Stimulated activated CD4-positive, alpha-beta T cell treated with anti-CD3 and anti-CD28 coated beads, Interleukin-15, amount 100 ng/mL, for 24 hours (primary cell): Measurements from ENCODE around the gene NOS1AP.

ENCODE experiments used
- DNase-seq: peaks from one replicate; pipeline ENCODE4 v3.0.0-alpha.2; 2020

NOS1AP gene

DNA sequence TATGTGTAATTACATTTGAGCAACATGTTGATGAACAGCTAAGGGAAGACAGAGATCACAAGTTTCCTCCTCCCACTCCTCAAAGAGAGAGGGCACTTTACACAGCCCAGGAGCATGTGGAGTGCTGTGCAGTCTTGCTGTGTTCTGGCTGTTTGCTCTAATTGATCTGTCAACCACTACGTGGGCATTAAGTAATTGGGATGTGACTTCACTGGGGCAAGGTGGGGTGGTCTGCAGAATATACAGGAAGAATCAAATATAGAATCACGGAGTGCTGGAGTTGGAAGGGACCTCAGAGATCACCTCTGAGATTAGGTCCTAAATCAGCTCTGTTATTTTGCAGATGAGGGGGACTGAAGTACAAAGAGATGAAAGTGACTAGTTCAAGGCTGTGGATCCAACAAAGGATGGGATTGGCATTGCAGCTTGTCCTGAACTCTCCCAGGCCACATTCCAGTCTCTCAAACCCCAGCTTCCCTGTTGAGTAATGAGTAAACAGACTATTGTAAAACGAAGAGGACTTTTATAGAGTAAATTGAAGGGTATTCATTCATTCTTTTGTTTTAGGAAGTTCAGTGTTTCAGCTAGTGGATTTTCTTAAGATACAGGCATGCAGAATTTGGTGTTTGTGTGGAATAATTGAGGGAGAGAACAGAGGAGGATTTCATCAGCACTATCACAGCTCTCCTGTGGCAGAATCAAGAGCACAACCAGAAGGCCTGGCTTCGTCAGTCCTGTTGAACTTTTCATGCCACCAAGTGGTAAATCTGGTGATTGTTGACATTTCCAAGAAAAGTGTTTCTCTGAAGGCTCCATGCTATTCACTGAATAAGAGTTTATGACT, 22.4 kb downstream of the NOS1AP start:
- no peak for DNase-seq

DNA sequence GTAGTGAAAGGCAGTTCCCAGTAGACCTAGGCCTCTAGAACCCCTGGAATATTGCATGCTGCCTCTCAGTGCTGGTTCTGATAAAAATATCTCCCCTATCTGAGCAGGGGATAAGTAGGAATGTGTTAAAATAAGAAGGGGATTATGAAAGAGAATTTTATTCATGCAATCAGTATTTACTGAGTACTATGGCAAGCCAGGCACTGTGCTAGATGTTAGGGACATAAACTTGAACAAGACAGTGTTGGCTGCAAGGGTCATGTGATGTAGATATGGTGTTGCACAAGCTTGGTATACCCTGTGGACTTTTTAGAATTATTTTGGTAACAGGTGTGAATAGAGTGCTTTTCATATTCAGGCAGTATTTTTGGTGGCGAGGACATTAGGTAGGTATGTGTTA, 23.6 kb downstream of the NOS1AP start:
- no peak for DNase-seq

DNA sequence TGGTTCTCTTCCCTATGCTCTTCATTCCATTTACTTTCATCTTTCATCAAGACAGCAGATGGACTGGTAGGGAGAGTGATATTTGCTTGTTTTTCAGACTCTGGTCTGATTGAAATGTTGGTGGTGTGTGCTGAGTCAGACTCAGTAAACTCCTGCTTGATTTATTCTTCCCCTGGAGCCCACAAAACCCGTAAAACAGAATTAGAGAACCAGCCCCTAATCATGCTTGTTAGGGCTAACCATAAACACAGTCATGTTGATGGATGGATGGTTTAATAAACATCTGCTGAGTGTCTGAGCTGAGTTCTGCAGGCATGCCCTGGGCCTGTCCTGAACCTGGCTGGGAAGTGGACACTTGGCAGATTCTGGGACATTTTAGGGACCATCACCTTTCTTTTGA, 24.8 kb downstream of the NOS1AP start:
- no peak for DNase-seq

DNA sequence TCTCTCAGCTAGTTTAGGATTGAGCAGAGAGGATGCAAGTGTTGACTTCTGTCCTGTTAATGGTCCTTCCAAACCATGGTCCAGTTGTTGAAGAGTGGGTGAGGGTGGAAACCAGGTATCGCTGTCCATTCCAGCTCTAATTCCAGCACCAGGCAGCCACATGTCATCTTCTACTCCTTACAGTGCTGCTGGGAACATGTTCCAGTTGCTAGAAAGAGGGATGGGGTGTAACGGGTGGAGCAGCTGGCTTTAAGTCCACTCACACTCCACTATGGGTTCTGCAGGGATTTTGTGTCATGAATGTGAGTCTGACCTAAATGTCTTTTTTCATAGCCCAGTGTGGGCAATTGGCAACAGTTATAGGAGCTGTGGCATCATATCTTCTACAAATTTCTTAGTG, 25.2 kb downstream of the NOS1AP start:
- DNase-seq = no peak

DNA sequence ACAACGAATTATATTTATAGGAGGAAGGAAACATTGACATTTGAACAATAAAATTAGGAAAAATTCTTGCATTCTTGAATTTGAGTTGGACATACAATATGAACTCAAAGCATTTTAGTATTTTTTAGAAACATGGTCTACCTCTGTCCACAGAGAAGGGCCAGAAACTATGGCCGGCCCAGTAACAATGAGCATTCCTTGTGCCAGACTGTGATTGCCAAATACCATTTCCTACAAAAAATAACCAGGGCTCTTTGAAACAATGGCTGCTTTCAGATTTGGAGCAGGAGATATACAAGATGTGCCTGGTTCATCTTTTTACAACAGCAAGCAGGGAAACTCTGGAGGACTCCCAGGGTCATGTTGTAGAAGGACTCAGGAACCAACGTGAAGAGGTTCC, 38.4 kb downstream of the NOS1AP start:
- DNase-seq = no peak

DNA sequence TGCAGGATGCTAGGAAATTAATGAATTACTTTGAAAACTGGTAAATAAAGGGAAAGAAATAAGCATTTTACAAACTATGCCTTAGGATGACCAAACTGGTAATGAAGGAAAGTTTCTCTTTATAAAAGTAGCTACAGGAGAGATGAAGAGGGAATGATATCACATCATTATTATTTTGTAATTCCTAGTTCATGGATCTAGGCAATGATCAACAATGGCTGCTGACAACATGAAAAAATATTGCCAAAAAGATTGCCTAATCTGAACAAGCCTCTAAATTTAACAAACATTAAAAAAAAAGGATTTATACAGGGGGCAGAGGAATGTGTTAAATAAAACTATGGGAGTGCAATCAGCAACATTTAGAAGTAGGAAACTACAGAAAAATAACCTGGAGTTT, 38.9 kb downstream of the NOS1AP start:
- no peak for DNase-seq

DNA sequence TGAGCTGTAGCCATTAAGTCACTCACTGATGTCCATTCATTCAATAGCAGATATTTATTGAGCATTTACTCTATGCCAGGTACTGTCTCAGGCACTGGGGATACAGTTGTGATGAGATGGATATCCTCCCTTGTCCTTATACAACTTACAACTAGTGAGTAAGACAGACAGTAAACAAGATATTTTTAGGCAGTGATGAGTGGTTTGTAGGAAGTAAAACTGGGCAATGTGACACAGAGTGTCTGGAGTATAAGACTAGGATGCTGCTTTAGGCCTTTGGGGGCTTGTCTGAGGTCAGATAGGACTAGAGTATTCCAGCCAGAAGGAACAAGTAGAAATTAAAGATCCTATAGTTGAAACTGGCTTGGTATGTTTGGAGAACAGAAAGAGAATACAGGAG, 41.4 kb downstream of the NOS1AP start:
- DNase-seq = no peak

DNA sequence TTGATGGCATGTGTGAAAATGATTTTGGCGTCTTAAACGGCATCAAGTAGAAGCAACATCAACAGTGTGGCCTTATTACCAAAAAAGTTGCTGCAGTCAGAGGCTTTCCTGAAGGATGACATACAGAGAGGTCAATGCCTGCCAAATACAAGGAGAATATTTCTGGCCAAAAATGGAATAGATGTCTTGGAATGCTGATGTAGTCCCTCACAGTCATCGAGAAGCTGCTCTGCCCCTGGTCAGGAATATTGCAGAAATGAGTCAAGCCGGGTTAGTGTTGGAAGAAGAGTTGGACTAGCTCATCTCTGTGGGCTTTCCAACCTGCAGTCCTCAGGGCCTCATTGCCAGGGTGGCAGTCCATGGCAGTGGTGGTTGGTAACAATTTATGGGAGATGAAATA, 42.1 kb downstream of the NOS1AP start:
- DNase-seq = no peak

DNA sequence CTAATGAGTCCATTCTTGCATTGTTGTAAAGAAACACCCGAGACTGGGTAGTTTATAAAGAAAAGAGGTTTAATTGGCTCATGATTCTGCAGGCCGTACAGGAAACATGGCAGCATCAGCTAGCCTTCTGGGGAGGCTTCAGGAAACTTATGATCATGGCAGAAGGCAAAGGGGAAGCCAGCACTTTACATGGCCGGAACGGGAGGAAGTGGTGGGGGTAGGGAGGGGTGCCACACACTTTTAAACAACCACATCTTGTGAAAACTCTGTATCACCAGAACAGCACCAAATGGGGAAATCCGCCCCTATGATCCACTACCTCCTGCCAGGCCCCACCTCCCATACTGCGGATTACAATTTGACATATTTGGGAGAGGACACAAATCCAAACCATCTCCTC, 43.9 kb downstream of the NOS1AP start:
- no peak for DNase-seq

DNA sequence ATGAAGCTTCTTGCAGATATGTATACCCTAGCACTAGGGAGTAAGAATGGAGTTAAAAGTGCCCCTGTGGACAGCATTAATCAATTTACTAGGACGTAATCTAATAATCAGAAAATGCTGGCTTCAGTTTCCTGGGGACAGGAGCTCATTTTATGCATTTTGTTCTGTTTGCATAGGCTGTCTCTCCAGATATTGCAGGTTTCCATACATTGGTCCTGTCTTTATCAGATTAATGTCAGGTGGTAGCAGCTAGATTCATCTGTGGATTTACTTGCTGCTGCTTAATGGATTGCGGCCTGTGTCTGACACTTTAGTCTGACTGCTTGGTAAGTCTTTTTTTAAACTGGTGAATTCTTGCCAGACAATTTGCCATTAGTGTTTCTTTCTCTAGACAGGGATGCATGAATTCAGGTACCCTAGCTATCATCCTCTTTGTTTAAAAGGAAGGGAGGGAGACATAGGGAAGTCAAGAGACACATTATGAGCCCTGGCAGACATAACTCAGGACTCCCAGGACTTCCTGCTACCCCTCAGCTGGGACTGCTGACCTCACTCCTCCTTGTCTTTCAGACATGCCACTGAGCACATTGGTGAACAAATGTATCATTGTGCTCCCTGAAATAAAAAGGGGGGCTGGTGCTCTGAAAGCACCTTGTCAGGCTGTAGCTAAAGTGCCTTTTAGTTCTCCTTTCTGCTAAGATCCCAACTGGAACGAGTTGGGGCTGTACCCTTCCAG, 47.7 kb downstream of the NOS1AP start:
- DNase-seq = no peak

DNA sequence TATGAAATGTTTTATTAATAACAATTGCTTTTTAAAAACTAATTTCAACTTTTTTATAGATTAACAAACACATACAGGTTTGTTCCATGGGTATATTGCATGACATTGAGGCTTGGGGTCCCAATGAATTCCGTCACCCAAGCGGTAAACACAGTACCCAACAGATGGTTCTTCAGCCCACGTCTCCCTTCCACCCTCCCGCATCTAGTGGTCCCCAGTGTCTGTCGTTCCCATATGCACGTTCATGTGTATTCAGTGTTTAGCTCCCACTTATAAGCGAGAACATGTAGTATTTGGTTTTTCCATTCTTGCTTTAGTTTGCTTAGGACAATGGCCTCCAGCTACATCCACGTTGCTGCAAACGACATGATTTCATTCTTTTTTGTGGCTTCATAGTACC, 48.6 kb downstream of the NOS1AP start:
- DNase-seq = no peak

DNA sequence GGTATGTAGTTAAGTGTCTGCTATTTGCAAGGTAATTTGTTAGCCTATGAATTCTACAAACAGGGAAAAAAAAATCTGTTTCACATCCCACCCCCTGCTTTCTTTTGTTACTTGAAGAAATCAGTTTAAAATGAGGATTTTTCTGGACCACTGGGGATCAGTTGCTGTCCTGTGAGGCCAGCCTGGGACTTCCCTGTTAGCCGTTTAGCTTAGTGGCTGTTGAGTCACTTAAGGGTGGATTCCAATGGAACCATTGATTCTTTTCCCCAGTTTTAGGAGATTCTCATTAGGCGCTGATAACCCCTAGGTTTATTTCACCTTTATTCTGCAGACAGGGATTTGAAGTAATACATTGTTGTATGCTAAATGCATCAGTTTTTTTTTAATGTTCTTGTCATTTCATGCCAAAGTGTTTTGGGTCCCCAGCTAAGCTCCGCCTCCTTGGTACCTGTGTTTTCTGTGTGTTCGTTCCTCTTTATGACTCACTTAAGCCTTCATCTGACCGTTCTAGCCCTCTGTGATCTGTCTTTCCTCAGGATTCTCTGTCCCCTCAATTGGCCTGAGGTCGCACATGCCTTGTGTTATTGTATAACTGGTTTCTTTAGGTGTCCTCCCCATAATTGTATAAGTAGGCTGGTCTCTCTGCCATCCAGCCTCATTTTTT, 59.3 kb downstream of the NOS1AP start:
- DNase-seq = no peak

DNA sequence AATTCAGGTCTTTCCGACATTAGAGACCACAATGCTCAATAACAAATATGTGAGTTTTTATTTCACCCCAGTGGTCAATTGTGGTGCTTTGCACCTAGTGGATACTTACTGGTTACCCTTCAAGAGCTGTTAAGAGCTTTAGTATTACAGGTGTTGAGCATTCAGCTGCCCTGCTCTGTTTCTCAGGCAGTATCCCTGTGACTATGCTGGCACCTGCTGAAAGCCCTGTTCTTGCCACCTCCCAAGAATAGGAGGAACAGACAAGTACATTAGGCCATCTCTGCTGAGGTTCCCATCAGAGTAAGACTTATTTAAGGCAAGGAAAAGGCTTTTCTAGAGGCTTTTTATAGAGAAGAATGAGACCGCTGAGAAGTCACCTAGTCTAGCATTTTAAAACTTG, 60.8 kb downstream of the NOS1AP start:
- no peak for DNase-seq

DNA sequence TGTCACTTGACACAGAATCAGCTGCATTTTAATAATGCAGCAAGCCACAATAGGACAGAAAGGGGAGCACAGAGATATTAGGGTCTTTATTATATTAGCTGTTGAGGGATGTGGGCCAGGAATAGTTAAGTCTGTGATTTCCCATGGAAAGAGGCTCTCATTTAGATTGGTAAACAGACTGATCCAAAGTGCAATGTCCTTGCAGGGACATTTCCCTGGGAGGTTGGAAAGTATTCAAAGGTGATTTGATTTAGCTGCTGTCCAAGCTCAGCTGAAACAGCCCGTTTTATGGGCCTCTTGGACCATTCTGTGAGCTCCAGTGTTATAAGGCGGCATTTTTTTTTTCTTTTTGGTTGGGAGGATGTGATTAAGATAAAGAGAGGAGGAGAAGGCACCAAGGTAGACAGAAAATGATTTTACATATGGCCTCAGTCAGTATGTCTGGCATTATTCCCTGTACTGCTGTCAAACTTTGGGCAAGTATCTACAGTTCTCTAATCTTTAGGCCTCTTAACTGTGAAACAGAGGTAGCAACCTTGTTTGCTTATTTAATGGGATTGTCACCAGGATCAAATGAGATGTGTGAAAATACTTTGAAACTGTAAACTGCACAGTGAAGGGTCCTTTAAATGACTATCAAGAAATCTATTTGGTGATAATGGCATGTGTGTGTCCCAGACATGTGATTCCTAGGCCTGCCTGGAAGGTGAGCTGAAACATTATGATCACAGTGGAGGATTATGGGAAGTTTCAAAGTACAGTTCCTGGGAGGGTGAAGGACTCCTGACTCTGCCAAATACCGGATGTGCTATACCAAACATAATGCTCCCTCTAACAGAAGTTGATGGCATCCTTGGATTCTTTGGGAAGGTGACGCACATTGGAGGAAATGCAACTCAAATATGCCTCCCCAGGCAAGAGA, 62.2 kb downstream of the NOS1AP start:
- no peak for DNase-seq

DNA sequence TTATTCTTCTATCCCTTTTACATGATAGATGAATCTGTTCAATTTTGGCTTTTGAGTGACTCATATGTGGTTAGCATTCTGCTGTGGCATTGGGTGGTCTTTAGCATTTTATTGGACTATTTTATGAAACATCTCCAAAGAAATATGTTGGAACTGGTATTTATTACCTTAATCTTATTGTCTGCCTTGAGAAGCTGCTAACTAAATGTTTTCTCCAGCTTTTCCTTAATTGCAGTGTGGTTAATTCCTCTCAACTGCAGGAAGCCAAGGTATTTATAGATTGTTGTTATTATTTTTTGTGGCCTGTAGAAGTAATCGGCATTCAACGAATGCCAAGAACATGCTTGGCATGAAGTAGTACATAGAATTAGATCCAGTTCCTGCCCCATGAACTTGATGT, 64.1 kb downstream of the NOS1AP start:
- DNase-seq = no peak

DNA sequence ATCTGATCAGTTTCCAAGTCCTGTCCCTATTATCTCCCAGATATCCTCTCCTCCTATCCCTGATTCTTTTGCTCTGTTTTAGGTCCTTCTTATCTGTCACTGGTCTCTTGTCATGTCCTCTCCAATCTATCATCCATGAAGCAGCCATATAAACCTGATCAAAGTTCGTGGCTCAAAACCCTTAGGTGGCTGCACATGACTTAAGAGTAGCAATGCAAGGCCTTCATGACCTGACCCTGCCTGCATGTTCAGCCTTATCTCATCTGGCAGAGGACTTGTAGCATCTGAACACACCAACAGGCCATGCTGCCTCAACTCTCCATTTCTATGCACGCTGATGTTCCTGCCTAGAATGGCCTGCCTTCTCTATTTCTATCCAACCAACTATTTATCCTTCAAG, 65.2 kb downstream of the NOS1AP start:
- DNase-seq = no peak

DNA sequence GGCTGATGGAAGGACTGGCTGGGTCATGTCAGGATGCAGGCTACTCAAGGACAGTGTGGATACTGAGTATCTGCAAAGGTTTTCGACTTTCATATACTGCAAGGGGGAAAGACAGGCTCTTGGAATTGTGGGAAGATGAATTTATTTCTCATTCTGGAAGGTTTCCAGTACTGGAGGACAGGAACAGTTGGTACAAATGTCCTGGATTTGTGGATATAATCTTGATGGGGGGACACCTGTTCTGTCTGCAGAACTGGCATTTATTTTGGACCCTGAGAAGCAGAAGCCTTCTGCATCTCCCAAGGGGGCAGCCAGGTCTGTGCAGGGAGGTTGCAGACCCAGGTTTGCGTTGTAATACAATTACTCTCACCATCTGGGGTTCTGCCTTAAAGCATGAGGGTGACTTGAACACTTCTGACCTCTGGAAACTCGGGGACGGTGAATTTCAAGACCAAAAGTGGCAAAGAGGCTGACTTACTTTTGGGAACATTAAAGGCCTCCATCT, 65.8 kb downstream of the NOS1AP start:
- no peak for DNase-seq

DNA sequence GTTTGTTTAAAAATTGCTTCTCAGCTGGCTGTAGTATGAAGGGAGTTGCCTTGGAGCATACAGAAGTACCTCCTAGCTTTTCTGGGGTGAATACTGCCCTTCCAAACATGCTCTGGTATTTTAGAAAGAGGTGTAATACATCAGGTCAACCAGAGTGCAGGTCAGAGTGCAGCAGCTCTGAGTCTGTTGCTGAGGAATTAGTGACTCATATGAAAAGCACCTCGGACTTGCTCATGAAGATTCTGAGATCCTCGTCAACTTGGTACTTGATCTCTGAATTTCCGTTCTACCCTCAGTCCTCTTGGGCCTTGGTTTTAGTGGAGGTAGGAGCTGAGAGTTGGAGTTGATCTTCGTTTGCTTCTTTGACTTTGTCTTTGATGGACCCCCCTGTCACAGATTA, 67.3 kb downstream of the NOS1AP start:
- no peak for DNase-seq

DNA sequence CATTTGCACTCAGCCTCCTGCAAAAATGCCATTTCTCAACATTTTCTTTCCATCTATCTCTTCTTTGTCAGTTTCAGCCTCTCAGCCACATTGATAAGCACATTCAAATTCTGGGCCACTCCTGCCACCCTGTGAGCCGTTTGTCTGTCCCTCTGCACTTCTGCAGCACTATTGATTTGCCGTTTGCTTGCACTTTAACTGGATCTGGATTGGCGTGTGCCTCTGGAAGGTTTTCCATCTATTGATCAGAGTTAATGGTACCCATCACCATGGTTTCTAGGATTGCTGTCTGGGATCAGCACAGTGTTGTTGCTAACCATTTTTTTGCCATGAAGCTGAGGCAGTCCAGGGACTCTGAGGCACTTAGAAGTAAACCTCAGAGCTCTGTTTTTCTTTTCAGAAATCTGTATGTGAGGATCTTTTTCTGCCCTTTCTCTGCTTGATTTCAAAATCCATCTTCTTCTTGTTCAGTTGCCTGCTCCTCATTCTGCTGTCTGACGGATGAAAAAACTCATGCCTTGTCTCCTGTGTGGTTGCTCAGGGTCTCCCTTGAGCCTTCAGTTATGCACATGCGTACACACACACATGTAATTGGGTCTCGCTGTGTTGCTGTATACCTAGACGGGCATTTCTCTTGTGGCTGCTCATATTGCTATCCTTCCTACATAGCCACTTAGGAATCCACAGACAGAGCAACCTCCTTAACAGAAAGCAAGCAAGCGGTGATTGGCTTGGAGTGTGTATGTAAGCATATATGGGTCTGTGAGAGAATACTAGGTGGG, 67.9 kb downstream of the NOS1AP start:
- no peak for DNase-seq

DNA sequence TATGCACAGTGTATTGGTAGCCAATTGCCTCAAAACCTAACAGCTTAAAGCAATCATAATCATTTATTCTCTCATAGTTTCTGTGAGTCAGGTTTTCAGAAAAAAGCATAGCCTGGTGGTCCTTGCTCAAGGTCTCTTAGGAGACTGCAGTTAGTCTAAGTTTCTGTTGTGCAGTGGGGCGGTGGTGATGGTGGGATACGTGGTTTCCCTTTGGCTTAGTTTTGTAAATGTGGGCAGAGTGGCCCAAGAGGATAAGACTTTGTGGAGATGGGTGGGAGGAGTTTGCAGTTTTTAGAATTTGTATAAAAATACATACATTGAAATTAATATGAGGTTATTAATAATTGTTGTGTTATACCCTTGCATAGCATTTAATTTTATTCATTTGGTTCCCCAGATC, 68.6 kb downstream of the NOS1AP start:
- no peak for DNase-seq

DNA sequence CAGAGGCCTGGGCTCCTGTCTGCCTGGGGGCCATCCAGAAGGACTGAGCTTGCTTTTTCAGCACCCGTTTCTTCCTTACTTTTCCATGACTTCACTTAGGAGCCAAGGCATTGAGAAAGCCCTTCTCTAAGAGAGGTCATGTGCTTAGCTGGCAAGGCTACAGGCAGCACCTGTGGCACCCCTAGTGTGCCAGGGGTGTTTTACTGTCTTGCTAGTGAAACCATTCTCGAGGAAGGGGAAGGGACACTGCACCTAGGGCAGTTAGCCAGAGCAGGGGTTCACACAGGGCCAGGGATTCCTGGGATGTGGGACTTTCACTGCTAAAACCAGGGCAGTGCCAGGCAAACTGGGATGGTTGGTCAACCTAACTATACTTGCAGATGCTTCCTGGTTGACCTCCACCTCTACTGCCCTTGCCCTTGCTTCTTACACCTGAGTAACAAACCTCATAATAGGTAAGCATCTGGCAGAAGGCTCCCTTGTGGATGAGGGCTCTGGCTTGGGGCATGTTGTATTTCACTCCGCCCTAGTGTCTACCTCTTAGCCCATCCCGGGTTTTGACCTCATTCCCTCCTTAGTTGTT, 69.2 kb downstream of the NOS1AP start:
- DNase-seq = no peak

DNA sequence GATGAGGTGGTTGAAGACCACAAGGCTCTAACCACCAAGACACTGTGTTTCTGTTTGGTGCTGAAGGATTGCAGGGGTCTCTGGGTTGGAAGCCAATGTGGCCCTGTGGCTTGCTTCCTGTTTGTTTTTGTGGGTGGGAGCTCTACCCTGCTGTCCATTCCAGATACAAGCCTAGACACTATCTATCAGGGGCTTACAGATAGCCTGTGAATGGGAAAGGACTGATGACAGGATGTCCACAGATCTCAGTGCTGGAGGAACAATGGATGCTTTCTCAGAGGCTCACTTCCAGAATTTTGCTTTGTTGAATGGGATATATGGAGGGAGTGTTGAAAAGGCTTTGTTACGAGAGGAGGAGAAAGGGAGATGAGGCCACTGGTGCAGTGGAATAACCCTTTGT, 69.7 kb downstream of the NOS1AP start:
- no peak for DNase-seq
